GM12878 (cell line): Measurements from ENCODE around the gene SLC38A9. TPM values are rescaled to one million over a fixed set of nuclear protein-coding genes. Genes with fewer than 3 reads are reported as not detected.

ENCODE experiments used
- ATAC-seq: fragments of 200-7000 bp; cut with Tn5 transposase; 3 replicates; pipeline ENCODE4 v1.9.1; 2020; ENCODE audit warnings: mild to moderate bottlenecking, moderate library complexity
- BruUV-seq: library from RNA; stranded (reverse); fragments of 400-500 nt; replicated peaks from 2 replicates; lab custom pipeline; 2021; lab: Mats Ljungman, UMichigan
- CTCF ChIA-PET: fragments of 300-600 bp; sonication (Branson Sonifier 250); formaldehyde crosslinking; extraction: SDS; loops from one replicate; lab custom pipeline; 2021; ENCODE audit warnings: inconsistent platforms; lab: Yijun Ruan, JAX
- POLR2A ChIA-PET: fragments of 350-600 bp; formaldehyde crosslinking; extraction: SDS; loops from one replicate; lab custom pipeline; 2021; ENCODE audit warnings: inconsistent platforms; lab: Charles Lee
- RAD21 ChIA-PET: fragments of 300-600 bp; sonication (Branson Sonifier 250); formaldehyde crosslinking; loops from one replicate; lab custom pipeline; 2023; ENCODE audit warnings: antibody characterized with exemption; ENCODE audit not compliant: unreplicated experiment; lab: Charles Lee
- SMC1A ChIA-PET: fragments of 300-600 bp; sonication (Branson Sonifier 250); formaldehyde crosslinking; loops from one replicate; lab custom pipeline; 2023; ENCODE audit not compliant: unreplicated experiment, uncharacterized antibody; lab: Charles Lee
- DNase-seq: peaks from one replicate; pipeline ENCODE4 v3.0.0-alpha.2; 2011; ENCODE audit warnings: low read depth, low spot score
- FAIRE-seq: peaks from 3 replicates; lab custom pipeline; 2011; peaks lifted over from hg19 to GRCh38; lab: Jason Lieb, UNC
- H2AFZ ChIP-seq: 2 replicates; pipeline ENCODE4 v1.6.0; 2011; ENCODE audit warnings: low read depth, low read length, control low read depth; ENCODE audit not compliant: control insufficient read depth
- H3K27ac ChIP-seq: 2 replicates; pipeline ENCODE4 v1.5.1; 2011; ENCODE audit warnings: control low read depth; ENCODE audit not compliant: control insufficient read depth, insufficient read depth
- H3K27me3 ChIP-seq, 2 experiments: replicated peaks in 1 of 2; 2 replicates each; pipeline versions ENCODE4 v1.6.0 to v1.6.1; 2011; ENCODE audit warnings: low read length in 1 of 2; ENCODE audit not compliant: control insufficient read depth in 2 of 2, insufficient read depth in 2 of 2
- H3K36me3 ChIP-seq, 2 experiments: 2 replicates each; pipeline ENCODE4 v1.5.1; 2011; ENCODE audit warnings: low read length in 1 of 2; ENCODE audit not compliant: control insufficient read depth in 2 of 2, insufficient read depth in 2 of 2
- H3K4me1 ChIP-seq: 2 replicates; pipeline ENCODE4 v1.6.1; 2011; ENCODE audit warnings: mild to moderate bottlenecking, low read length, moderate library complexity, mixed read lengths; ENCODE audit not compliant: control insufficient read depth, insufficient read depth
- H3K4me2 ChIP-seq: 2 replicates; pipeline ENCODE4 v1.6.0; 2011; ENCODE audit warnings: control low read depth; ENCODE audit not compliant: control insufficient read depth, insufficient read depth
- H3K4me3 ChIP-seq: fragments of 200-600 bp; sonication (generic); 2 replicates; pipeline ENCODE4 v1.5.1; 2016
- H3K79me2 ChIP-seq: 2 replicates; pipeline ENCODE4 v1.6.0; 2011; ENCODE audit warnings: low read length; ENCODE audit not compliant: control insufficient read depth, insufficient read depth
- H3K9ac ChIP-seq: 2 replicates; pipeline ENCODE4 v1.8.0; 2011; ENCODE audit warnings: low read length, control low read depth, mixed read lengths; ENCODE audit not compliant: control insufficient read depth, insufficient read depth
- H3K9me3 ChIP-seq: replicated peaks from 3 replicates; pipeline ENCODE4 v1.5.1; 2011; ENCODE audit warnings: mild to moderate bottlenecking, low read length; ENCODE audit not compliant: control insufficient read depth, insufficient read depth
- H4K20me1 ChIP-seq: 2 replicates; pipeline ENCODE4 v1.6.0; 2011; ENCODE audit not compliant: control insufficient read depth, insufficient read depth
- ATF2 ChIP-seq: IDR thresholded peaks from 2 replicates; pipeline ENCODE4 v1.6.1; 2012; ENCODE audit warnings: low read length, inconsistent platforms
- BRCA1 ChIP-seq: IDR thresholded peaks from 2 replicates; pipeline ENCODE4 v1.6.1; 2011; ENCODE audit warnings: low read depth, low read length, improper control_type of control experiment
- CEBPB ChIP-seq, 2 experiments: fragments of 150-350 bp in 1 of 2; IDR thresholded peaks; 2 replicates each; pipeline ENCODE4 v1.6.1; 2012 to 2014; ENCODE audit warnings: low read depth in 2 of 2, low read length in 2 of 2, borderline replicate concordance in 1 of 2, inconsistent platforms in 1 of 2
- CREM ChIP-seq: IDR thresholded peaks from 2 replicates; pipeline ENCODE4 v1.6.1; 2014; ENCODE audit warnings: antibody characterized with exemption, low read depth
- EGR1 ChIP-seq, 2 experiments: IDR thresholded peaks; 1 replicate in 1 of 2; 2 replicates in 1 of 2; pipeline ENCODE4 v1.6.1; 2011 to 2012; ENCODE audit warnings: low read depth in 2 of 2, low read length in 2 of 2, borderline replicate concordance in 1 of 2, mild to moderate bottlenecking in 1 of 2, moderate library complexity in 1 of 2
- GABPA ChIP-seq: IDR thresholded peaks from 2 replicates; pipeline ENCODE4 v1.6.1; 2014; ENCODE audit warnings: antibody characterized with exemption, low read depth, mild to moderate bottlenecking, inconsistent platforms
- HDGF ChIP-seq: fragments of 450-650 bp; IDR thresholded peaks from 2 replicates; pipeline ENCODE4 v1.6.1; 2016; ENCODE audit warnings: antibody characterized with exemption
- IKZF2 ChIP-seq, 2 experiments: fragments of 450-650 bp; IDR thresholded peaks; 2 replicates each; pipeline ENCODE4 v1.6.1; 2017; ENCODE audit warnings: mild to moderate bottlenecking in 2 of 2, moderate library complexity in 2 of 2
- JUNB ChIP-seq: IDR thresholded peaks from 2 replicates; pipeline ENCODE4 v1.6.1; 2016; ENCODE audit warnings: antibody characterized with exemption, mild to moderate bottlenecking
- JUND ChIP-seq: IDR thresholded peaks from 2 replicates; pipeline ENCODE4 v1.6.1; 2012; ENCODE audit warnings: low read depth, mild to moderate bottlenecking, low read length, improper control_type of control experiment, moderate library complexity
- MEF2B ChIP-seq: fragments of 450-650 bp; IDR thresholded peaks from 2 replicates; pipeline ENCODE4 v1.6.1; 2018; ENCODE audit warnings: mild to moderate bottlenecking, moderate library complexity; ENCODE audit not compliant: partially characterized antibody, poor library complexity, severe bottlenecking
- NR2F1 ChIP-seq: fragments of 450-650 bp; conservative IDR thresholded peaks from 2 replicates; pipeline ENCODE4 v1.6.1; 2017; ENCODE audit warnings: mild to moderate bottlenecking
- PKNOX1 ChIP-seq: fragments of 450-650 bp; IDR thresholded peaks from 2 replicates; pipeline ENCODE4 v1.6.1; 2016; ENCODE audit warnings: mild to moderate bottlenecking
- RB1 ChIP-seq: fragments of 450-650 bp; formaldehyde crosslinking; IDR thresholded peaks from 2 replicates; pipeline ENCODE4 v1.6.1; 2017; ENCODE audit warnings: mild to moderate bottlenecking, borderline replicate concordance
- SPI1 ChIP-seq: IDR thresholded peaks from 2 replicates; pipeline ENCODE4 v1.6.1; 2011; ENCODE audit warnings: low read depth, mild to moderate bottlenecking, low read length, moderate library complexity, borderline replicate concordance; ENCODE audit not compliant: insufficient read depth
- SUPT20H ChIP-seq: IDR thresholded peaks from 2 replicates; pipeline ENCODE4 v1.6.1; 2011; ENCODE audit warnings: low read depth, mild to moderate bottlenecking, low read length, moderate library complexity, borderline replicate concordance; ENCODE audit not compliant: control insufficient read depth
- TARDBP ChIP-seq: IDR thresholded peaks from 2 replicates; pipeline ENCODE4 v1.6.1; 2016; ENCODE audit warnings: borderline replicate concordance
- TCF12 ChIP-seq: IDR thresholded peaks from 2 replicates; pipeline ENCODE4 v1.6.1; 2011; ENCODE audit warnings: low read depth, mild to moderate bottlenecking, low read length
- ZBTB11 ChIP-seq: fragments of 450-650 bp; formaldehyde crosslinking; IDR thresholded peaks from 2 replicates; pipeline ENCODE4 v1.5.0; 2022; ENCODE audit warnings: mild to moderate bottlenecking, missing genetic modification characterization
- ZNF207 ChIP-seq: fragments of 450-650 bp; IDR thresholded peaks from 2 replicates; pipeline ENCODE4 v1.6.1; 2014; ENCODE audit warnings: antibody characterized with exemption, mild to moderate bottlenecking, borderline replicate concordance
- ZSCAN29 ChIP-seq: fragments of 450-650 bp; IDR thresholded peaks from 2 replicates; pipeline ENCODE4 v1.6.1; 2017; ENCODE audit warnings: mild to moderate bottlenecking, moderate library complexity
- WGBS: methylation state at CpG from one replicate; pipeline ENCODE4 v1.1.6; 2016; ENCODE audit warnings: low lambda C conversion rate; ENCODE audit not compliant: insufficient replicate concordance, insufficient coverage; ENCODE audit errors: missing lambda C conversion rate; 5-methylcytosine and 5-hydroxymethylcytosine counted together
- in situ Hi-C: fragments of 300-500 bp; cut with MboI; formaldehyde crosslinking; loops from 9 replicates; pipeline ENCODE4 v1.14.3; 2018; ENCODE audit warnings: mixed read lengths
- intact Hi-C: fragments of 100-400 bp; cut with micrococcal nuclease; formaldehyde crosslinking; loops from one replicate; pipeline ENCODE4 v1.14.2; 2022; ENCODE audit not compliant: unreplicated experiment
- polyA plus RNA-seq, 11 experiments: library from polyadenylated mRNA; depleted of rRNA in 4 of 11; unstranded in 6 of 11; stranded (reverse) in 5 of 11; fragments of >200 nt; fragmentation: Nextera tagmentation in 4 of 11; fragmentation: Illumina TruSeq in 1 of 11; extraction: Ambion mirVana in 4 of 11; extraction: Trizol in 1 of 11; gene quantifications; 1 replicate in 1 of 11; 2 replicates in 10 of 11; pipeline versions ENCODE4 v1.2.1 to v1.2.3, GENCODE V29; 2011 to 2016; ENCODE audit warnings: inconsistent platforms in 2 of 11, missing spikeins in 2 of 11, low read depth in 1 of 11
- total RNA-seq, 4 experiments: library from RNA; depleted of rRNA in 3 of 4; stranded (reverse); fragments of >200 nt in 3 of 4; fragmentation: Illumina TruSeq in 1 of 4; extraction: Trizol in 1 of 4; gene quantifications; 2 replicates each; pipeline versions ENCODE4 v1.2.1 to v1.2.3, GENCODE V29; 2013 to 2021

Gene SLC38A9
- total and polyA plus RNA-seq, 10 of the 15 experiments (the other 5 are each of a cell fraction or from before 2014, with no cell fraction given) = 8.5 to 35.1 (median 23.0) TPM

- H3K4me3 ChIP-seq = 0 out of 2 replicates have a peak overlapping the region, but pooled peaks have one; percentile 27
- no peaks in the 10 kb centered on the region for H3K9me3 ChIP-seq
- H3K27ac ChIP-seq = no peak overlapping the region
- DNase-seq (peak; percentile 37), FAIRE-seq (peak; percentile 13), ATAC-seq (peak; percentile 78)
- CTCF ChIA-PET = no interaction called here
- no TSS peak for BruUV-seq
- POLR2A ChIA-PET = no interaction called here
- H3K4me1 ChIP-seq = no peaks in the 10 kb centered on the region; the same call in 1 of the 2 replicates
- intact Hi-C loops (no loop called here), in situ Hi-C loops (no loop called here)
- no peak overlapping the region for H3K9ac ChIP-seq
- RAD21 ChIA-PET = no interaction called here
- no peaks in the 10 kb centered on the region for H4K20me1 ChIP-seq
- peak overlapping the region; percentile 5 for H2AFZ ChIP-seq
- no peak overlapping the region for H3K4me2 ChIP-seq
- no peaks in the 10 kb centered on the region for H3K79me2 ChIP-seq
- 2% methylated on average over 2 of the region's 2 CpGs for WGBS
- H3K27me3 ChIP-seq = no peaks in the 10 kb centered on the region
- no peaks in the 10 kb centered on the region for H3K36me3 ChIP-seq
- SMC1A ChIA-PET = no interaction called here
- TF ChIP-seq TARDBP = no peak
- peak in 1 of 2 experiments; percentile 29; a peak in 2 of 4 replicates for TF ChIP-seq IKZF2 (IDR thresholded peaks at IDR 0.05)
- no peak for TF ChIP-seq PKNOX1
- no peak for TF ChIP-seq CEBPB (IDR thresholded peaks at IDR 0.05; ENCODE audit: borderline replicate concordance in 1 of 2, low read depth in 2 of 2, low read length in 2 of 2)
- TF ChIP-seq BRCA1 = no peak
- no peak for TF ChIP-seq ZSCAN29
- no peak for TF ChIP-seq ZBTB11 (CRISPR knock-in tag)
- no peak; a peak in 1 of 3 replicates for TF ChIP-seq EGR1 (IDR thresholded peaks at IDR 0.05; ENCODE audit: borderline replicate concordance in 1 of 2, low read depth in 2 of 2, low read length in 2 of 2)
- TF ChIP-seq JUNB = peak; percentile 73
- TF ChIP-seq CREM = peak; percentile 51; the same call in 1 of the 2 replicates
- TF ChIP-seq ATF2 = 0 out of 2 replicates have a peak, but pooled peaks have one; percentile 16
- no peak for TF ChIP-seq MEF2B
- no peak for TF ChIP-seq TCF12
- no peak for TF ChIP-seq SUPT20H
- TF ChIP-seq RB1 = no peak
- TF ChIP-seq SPI1 = peak; percentile 51; the same call in 1 of the 2 replicates
- no peak for TF ChIP-seq ZNF207
- no peak for TF ChIP-seq GABPA
- TF ChIP-seq NR2F1 = no peak
- TF ChIP-seq JUND = no peak
- TF ChIP-seq HDGF = no peak
These were observed 129.9 kb downstream of the SLC38A9 start for GRCh38 chr5:55582256-55582655.
